Kidney capillary endothelial cell (primary cell): ENCODE measurements around the gene TUBB.
"Not testable (repeated sequence)": the region's sequence is repeated elsewhere in the genome, so short reads cannot be mapped to it uniquely, and the experiment has no call there.

ENCODE experiments used
- DNase-seq: peaks from one replicate; pipeline ENCODE4 v3.0.0-alpha.2; 2018; ENCODE audit warnings: low spot score

The TUBB gene

DNA sequence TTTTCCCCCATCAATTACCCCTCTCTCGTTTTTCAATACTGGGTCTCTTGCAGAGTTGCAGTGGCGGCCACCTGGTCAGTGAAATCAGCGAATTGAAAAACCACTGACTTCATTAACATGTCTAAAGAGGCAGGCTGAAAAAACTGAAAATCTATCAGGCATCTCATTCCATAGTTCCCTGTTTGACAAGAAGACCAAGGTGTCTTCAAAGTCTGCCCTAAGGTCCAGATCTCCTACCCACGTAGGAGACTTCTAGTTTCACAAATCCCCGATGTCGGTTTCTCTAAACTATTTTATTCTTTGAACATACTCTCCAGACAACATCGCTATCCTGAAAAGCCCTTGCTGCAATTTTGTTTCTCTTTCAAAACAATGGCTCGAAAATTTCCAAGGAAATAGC is 796 bp upstream of the TUBB start:
- peak; percentile 54 for DNase-seq

DNA sequence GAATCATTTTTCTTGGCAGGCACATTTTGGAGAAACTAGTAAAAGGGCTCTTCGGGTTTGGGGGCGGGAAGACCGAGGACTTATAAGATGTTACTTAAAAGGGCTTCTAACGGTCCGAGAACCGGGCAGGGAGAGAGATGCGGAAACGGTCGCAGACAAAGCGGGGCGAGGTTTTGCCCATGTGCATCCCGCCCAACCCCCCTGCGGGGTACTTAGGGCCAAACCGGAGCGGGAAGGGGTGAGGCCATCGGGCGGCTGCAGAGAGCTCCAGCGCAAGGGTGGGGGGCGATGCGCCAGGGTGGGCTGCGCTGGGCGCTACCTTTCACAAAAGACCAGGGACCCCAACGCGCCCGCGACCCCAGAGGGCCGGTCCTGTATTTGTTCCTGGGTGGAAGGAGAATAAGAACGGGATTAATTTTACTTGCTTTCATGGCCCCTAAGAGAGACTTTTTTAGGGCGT is 616 bp downstream of the TUBB start:
- no peak for DNase-seq

DNA sequence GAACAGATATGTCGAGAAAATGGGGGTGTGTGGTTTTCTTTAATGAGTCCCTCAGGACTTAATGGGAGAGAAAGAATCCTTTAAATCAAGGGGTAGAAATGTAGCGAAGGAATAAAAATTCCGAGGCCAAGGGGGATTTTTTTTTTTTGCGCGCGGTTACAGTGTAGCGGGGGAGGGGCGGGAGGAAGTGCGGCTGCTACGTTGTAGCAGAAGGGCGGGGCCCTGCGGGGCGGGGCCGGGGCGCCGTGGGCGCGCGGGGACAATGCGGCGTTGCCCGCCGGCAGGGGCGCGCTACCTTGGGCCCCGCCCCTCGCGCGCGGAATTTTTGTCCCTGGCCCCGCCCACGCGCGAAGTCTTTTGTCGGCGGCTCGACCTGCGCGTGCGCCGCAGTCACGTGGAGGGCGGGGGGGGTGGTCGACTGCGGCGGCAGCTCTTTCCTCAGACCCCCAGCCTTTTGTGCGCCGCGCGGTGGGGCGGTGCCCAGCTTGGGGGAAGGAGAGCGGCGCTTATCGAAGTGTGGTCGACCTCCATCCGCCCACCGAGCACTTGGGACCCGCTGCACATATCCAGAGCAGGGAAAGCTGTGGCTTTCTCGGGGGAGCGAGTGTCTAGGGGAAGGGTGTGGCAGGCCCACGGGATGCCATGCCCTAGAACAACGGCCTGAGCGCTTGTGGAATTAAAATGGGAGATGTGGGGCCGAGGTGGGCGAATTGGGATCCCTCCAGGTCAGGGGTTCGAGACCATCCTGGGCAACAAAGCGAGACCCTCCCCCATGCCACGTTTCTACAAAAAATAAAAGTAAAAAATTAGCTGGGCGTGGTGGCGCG is 1.3 kb downstream of the TUBB start:
- peak; percentile 87 for DNase-seq

DNA sequence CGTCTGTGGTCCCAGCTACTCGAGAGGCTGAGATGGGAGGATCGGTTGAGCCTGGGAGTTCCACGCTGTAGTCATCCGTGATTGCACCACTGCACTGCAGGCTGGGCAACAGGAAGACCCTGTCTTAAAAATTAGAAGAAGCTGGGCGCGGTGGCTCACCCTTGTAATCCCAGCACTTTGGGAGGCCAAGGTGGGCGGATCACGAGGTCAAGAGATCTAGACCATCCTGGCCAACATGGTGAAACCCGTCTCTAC is 1.8 kb downstream of the TUBB start:
- not testable (repeated sequence) for DNase-seq

DNA sequence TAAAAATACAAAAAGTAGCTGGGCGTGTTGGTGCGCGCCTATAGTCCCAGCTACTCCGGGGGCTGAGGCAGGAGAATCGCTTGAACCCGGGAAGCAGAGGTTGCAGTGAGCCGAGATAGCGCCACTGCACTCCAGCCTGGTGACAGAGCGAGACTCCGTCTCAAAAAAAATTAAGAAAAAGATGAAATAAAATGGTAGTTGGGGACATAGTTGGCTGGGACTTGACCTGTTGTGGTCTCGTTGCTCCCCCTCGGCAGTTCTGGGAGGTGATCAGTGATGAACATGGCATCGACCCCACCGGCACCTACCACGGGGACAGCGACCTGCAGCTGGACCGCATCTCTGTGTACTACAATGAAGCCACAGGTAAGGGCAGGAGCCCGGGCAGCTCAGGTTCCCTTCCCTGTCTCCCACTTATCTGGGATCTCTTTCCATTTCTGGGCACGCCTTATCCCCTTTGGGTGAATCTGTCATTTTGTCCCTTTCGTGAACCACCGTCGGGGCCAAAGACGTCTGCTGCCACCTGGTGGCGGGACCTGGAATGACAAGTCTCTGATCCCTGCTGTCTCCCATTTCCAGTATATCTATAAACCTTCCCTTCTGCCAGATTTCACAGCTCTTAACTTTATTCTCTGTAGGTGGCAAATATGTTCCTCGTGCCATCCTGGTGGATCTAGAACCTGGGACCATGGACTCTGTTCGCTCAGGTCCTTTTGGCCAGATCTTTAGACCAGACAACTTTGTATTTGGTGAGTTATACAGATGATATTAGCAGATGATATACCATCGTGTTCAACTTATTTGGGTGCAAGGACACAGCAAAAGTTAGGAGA is 2.3 kb downstream of the TUBB start:
- peak; percentile 79 for DNase-seq

DNA sequence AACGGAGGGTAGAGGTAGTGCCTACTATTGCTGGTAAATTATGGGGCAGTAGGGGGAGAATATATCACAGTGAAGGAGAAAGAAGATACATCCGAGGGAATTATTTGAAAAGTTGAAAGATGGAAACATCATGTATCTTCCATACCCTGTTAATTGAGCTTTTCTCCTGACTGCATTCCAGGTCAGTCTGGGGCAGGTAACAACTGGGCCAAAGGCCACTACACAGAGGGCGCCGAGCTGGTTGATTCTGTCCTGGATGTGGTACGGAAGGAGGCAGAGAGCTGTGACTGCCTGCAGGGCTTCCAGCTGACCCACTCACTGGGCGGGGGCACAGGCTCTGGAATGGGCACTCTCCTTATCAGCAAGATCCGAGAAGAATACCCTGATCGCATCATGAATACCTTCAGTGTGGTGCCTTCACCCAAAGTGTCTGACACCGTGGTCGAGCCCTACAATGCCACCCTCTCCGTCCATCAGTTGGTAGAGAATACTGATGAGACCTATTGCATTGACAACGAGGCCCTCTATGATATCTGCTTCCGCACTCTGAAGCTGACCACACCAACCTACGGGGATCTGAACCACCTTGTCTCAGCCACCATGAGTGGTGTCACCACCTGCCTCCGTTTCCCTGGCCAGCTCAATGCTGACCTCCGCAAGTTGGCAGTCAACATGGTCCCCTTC is 3.1 kb downstream of the TUBB start:
- DNase-seq: not testable (repeated sequence)

DNA sequence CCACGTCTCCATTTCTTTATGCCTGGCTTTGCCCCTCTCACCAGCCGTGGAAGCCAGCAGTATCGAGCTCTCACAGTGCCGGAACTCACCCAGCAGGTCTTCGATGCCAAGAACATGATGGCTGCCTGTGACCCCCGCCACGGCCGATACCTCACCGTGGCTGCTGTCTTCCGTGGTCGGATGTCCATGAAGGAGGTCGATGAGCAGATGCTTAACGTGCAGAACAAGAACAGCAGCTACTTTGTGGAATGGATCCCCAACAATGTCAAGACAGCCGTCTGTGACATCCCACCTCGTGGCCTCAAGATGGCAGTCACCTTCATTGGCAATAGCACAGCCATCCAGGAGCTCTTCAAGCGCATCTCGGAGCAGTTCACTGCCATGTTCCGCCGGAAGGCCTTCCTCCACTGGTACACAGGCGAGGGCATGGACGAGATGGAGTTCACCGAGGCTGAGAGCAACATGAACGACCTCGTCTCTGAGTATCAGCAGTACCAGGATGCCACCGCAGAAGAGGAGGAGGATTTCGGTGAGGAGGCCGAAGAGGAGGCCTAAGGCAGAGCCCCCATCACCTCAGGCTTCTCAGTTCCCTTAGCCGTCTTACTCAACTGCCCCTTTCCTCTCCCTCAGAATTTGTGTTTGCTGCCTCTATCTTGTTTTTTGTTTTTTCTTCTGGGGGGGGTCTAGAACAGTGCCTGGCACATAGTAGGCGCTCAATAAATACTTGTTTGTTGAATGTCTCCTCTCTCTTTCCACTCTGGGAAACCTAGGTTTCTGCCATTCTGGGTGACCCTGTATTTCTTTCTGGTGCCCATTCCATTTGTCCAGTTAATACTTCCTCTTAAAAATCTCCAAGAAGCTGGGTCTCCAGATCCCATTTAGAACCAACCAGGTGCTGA is 3.9 kb downstream of the TUBB start:
- DNase-seq: not testable (repeated sequence)

DNA sequence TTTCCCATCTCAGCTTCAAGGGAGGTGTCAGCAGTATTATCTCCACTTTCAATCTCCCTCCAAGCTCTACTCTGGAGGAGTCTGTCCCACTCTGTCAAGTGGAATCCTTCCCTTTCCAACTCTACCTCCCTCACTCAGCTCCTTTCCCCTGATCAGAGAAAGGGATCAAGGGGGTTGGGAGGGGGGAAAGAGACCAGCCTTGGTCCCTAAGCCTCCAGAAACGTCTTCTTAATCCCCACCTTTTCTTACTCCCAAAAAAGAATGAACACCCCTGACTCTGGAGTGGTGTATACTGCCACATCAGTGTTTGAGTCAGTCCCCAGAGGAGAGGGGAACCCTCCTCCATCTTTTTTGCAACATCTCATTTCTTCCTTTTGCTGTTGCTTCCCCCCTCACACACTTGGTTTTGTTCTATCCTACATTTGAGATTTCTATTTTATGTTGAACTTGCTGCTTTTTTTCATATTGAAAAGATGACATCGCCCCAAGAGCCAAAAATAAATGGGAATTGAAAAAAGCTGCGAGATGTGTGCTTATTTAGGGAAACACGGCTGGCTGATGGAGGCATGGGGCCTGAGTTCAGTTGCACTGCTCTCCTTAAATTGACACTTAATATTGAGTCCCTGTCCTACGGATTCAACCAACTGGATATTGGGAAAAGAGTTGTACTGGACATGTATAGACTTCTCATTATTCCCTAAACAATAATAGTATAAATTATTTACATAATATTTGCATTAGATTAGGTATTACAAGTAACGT is 4.9 kb downstream of the TUBB start:
- DNase-seq: no peak

DNA sequence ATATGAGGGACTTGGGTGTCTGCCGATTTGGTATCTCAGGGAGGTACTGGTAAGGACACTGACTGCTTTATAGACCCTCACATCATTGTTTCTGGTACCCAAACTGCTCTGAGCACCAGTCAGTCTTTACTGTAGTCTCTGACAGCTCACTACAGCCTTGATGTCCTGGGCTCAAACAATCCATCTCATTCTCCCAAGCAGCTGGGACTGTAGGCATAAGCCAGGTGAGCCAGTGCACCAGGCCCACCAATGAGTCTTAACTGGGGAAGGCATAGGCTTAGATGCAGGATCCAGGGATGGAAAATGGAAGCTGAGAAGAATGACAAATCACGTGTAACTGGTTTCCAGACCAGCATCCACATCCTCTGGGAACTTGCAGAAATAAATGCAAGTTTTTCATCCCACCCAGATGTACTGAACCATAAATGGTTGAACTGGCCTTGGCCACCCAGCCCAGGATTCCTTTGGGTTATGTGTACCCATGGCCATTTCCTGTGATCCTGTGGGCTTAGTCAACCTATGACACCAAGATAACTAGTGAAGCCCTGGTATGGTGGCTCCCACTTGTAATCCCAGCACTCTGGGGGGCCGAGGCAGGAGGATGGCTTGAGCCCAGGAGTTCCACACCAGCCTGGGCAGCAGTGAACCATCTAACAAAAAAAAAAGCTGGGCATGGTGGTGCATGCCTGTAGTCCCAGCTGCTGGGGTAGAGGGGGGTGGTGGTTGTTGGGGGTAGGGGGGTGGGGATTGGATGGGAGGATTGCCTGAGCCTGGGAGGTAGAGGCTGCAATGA is 5.8 kb downstream of the TUBB start:
- no peak for DNase-seq

DNA sequence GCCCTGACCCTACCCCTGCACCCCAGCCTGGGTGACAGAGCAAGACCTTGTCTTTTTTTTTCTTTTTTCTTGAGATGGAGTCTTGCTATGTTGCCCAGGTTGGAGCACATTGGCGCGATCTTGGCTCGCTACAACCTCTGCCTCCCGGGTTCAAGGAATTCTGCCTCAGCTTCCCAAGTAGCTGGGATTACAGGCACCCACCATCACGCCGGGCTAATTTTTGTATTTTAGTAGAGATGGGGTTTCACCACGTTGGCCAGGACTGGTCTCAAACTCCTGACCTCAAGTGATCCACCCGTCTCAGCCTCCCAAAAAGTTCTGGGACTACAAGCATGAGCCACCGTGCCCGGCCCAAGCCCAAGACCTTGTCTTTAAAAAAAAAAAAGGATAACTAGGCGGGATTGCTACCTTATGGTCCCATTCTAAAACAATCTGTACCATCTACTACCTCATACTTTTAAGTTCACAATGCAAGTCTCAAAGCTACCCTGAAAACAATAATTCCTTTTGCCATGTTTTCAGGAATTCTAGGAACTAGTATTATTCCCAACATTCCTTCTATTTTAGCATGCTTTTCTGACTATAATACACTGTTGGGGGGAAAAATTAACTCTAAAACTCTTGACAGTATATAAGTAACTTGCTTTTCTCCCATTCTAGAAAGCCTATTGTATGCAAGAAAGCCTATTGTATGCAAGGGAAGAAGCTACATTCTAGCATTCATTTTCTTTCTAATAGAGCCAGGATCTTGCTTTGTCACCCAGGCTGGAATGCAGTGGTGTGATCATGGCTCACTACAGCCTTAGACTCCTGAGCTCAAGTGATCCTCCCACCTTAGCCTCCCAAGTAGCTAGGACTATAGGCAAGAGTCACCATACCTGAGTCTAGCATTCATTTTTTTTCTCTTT is 6.6 kb downstream of the TUBB start:
- no peak for DNase-seq

DNA sequence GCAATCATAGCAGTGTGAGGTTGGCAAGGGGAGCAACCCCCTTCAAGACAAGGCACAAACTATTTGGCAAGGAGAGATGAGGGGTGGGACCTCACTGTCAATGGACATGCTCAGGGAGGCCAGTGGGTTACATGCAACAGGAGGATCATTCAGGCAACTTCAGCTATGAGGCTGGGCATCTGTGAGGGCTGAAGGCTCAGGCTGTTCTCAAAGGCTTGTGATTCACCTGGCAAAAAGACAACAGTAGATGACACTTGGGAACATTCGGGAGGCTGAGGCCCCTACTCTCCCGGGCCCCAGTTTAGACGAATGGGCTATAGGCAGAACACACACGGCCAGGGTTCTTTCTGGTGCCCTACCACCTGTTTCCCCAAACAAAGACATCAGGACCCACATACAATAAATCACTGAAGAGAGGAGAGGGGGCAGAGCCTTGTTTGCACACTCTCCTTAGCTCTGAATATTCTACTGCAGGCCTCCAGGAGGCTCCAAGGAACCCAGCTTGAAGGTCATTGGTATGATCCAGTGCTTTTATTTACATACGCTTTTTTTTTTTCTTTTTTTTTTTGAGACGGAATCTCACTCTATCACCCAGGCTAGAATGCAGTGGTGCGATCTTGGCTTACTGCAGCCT is 7.9 kb downstream of the TUBB start:
- no peak for DNase-seq

DNA sequence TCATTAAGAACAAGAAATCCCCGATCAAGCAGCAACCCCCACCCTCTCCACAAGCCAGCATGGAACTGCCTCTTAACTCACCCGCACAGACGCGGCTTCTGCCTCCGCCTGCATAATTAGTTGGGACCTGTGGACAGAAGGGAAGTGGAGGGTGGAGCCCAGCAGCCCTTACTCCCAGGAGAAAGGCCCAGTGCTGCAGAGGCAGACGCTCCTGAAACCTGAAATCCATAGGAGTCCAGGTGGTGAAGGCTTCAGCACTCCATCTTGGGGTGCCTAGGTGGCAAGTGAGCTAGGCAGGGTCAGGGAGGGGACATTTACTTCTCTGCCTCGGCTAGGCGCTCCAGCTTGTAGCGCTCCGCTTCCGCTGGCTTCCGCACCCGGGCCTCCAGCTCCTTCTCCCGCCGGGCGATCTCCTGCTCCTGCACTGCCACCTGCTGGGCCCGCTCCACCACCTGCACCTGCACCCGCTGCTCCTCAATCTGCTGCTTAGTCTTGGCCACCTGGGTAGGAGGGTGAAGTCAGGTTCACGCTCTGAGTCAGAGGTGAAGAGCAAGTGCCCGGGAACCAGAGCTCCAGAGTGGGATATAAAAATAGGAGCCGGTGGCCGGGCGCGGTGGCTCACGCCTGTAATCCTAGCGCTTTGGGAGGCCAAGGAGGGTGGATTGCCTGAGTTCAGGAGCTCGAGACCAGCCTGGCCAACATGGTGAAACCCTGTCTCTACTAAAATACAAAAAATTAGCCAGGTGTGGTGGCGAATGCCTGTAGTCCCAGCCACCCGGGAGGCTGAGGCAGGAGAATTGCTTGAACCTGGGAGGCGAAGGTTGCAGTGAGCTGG is 10.7 kb downstream of the TUBB start:
- no peak for DNase-seq

DNA sequence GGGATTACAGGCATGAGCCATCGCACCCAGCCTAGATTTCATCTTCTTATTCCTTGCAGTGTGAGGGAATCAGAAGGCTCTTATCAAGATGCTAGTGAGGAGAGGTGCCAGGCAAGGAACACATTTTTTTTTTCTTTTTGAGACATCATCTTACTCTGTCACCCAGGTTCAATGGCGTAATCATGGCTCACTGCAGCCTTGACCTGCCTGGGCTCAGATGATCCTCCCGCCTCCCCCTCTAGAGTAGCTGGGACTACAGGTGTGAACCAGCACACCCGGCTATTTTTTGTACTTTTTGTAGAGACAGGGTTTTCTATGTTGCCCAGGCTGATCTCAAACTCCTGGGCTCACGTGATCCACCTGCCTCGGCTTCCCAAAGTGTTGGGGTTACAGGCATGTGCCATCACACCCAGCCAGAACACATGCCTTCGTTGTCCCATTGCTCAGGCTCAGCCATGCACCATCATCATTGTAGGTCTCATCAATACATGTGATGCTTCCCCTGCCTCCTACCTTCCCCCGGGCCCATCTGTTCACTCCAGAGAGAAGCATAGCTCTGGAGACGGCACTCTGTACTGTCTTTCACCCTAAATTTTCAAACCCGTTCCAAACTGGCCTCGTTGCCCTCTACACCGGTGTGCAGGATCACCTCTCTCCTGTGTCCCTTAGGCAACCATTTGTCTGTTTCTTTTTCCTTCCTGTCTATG is 12.2 kb downstream of the TUBB start:
- DNase-seq: no peak

DNA sequence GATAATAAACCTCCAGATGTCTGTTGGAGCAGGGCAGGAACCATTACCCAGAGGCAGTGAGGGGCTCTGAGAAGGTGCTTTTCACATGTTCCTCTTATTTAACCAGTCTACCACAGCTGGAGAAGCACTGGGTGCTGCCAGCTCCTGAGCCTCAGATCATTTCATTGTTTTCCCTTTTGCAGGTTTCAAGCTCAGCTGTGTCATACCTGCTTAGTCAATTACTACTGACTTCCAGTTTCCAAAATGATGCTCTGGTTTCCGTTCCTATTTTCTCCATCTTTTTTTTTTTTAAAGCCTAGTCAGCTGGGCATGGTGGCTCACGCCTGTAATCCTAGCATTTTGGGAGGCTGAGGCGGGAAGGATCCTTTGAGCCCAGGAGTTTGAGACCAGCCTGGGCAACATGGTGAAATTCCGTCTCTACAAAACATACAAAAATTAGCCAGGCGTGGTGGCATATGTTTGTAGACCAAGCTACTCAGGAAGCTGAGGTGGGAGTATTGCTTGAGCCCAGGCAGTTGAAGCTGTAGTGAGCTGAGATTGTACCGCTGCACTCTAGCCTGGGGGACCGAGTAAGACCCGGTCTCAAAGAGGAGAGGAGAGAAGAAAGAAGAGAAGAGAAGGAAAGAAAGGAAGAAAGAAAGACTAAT is 15.6 kb downstream of the TUBB start:
- no peak for DNase-seq

DNA sequence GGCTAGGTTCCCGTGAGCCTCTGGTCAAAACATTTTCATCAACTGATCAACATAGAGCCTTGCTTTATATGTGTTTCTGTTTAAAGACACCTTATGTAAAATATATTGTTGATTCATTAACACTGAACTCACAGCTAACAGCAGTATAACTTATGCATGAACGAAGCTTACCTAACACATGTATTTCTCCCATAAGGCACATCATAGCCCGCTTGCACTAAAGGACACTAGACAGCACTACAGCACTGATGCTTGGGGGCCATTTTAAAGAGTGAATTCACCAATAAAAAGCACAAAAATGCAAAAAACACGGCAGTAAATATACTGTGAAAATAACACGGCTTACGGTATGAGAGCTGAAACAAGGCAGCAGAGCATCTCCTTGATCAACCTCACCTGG is 18.4 kb downstream of the TUBB start:
- DNase-seq: no peak

DNA sequence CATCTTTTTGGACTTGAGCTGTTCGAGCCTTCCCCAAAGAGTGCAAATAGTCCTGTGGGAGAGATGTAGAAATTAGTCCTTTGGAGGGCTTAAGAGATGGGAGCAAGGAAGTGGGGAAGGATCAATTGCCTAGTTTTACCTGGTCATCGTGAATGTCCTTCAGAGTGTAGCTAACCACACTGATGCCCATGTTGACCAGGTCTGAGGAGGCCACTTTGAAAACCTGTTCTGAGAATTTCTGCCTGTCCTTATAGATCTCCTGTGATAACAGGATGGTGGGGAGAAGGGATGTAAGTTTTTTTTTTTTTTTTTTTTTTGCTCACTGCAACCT is 20.4 kb downstream of the TUBB start:
- DNase-seq: no peak
